Measurements from ENCODE around the gene VTN.

VTN gene

DNA sequence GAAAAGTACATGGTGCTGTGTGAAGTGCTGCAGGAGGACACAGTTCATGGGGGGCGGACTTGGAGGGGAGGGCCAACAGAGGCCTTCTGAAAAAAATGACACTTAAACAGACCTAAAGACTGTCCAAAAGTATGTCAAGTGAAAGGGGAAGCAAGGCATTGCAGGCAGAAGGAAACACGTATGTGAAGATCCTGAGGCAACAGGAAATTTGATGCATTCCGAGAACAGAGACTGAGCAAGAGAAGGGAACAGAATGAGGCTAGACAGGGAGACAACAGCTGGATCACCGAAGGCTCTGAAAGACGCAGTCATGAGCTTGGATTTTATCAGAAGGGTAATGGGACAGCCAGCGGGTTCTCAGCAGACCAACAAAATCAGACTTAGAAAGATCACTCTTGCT lies 35.9 kb downstream of the VTN start:
- DNase-seq (ENCODE audit: extremely low spot score) = no peak
- CTCF ChIA-PET = interaction anchor here (0.7 to 3.9 kb wide), 8 partner anchors 13 to 618 kb away, joined by 3 to 19 read pairs (median 6); partner anchors contain the start of genes POLDIP2 and TMEM97
- POLR2A ChIA-PET = interaction anchor here (2.2 kb wide), 1 partner anchor 13 kb away, joined by 13 read pairs; no protein-coding TSS in a partner anchor
- TF ChIP-seq, protein P1, sequence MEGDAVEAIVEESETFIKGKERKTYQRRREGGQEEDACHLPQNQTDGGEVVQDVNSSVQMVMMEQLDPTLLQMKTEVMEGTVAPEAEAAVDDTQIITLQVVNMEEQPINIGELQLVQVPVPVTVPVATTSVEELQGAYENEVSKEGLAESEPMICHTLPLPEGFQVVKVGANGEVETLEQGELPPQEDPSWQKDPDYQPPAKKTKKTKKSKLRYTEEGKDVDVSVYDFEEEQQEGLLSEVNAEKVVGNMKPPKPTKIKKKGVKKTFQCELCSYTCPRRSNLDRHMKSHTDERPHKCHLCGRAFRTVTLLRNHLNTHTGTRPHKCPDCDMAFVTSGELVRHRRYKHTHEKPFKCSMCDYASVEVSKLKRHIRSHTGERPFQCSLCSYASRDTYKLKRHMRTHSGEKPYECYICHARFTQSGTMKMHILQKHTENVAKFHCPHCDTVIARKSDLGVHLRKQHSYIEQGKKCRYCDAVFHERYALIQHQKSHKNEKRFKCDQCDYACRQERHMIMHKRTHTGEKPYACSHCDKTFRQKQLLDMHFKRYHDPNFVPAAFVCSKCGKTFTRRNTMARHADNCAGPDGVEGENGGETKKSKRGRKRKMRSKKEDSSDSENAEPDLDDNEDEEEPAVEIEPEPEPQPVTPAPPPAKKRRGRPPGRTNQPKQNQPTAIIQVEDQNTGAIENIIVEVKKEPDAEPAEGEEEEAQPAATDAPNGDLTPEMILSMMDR (IDR thresholded peaks at IDR 0.05; ENCODE audit: control extremely low read depth, extremely low read depth, low read depth, missing control alignments) = no peak

DNA sequence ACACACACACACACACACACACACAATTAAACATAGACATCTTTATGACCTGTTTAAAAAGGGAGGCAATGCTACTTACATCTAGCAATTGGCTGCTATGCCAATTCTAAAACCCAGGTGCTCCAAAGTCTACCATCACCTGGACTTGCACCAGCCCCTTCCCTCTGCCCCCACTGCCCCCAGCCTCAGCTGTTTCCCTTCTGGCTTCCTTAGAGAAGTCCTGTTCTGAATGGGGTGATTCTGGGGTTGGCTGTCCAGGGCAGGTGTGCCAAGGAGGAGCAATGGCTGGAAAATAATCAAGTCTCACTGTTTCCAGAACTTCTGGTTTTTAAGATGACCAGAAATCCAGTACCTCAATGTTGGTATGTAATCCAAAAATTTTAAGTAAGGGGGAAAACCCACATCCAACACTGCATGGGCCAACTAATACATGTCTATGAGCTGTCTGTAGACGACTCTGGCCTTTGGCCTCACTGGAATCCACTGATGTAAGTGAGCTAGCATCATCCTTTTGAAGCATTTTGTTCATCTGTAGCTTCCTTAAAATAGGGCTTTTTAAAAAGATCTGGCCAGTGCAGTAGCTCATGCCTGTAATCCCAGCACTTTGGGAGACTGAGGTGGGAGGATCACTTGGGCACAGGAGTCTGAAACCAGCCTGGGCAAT lies 36.9 kb downstream of the VTN start:
- CTCF ChIA-PET = interaction anchor here (0.7 to 3.9 kb wide), 6 partner anchors 12 to 529 kb away, joined by 3 to 18 read pairs (median 4); partner anchors contain the start of gene POLDIP2
- no peak for DNase-seq (ENCODE audit: extremely low spot score)
- TF ChIP-seq, protein P1 (IDR thresholded peaks at IDR 0.05; ENCODE audit: control extremely low read depth, extremely low read depth, low read depth, missing control alignments) = no peak
- POLR2A ChIA-PET = interaction anchor here (0.5 kb wide), 1 partner anchor 97 kb away, joined by 7 read pairs; no protein-coding TSS in a partner anchor

DNA sequence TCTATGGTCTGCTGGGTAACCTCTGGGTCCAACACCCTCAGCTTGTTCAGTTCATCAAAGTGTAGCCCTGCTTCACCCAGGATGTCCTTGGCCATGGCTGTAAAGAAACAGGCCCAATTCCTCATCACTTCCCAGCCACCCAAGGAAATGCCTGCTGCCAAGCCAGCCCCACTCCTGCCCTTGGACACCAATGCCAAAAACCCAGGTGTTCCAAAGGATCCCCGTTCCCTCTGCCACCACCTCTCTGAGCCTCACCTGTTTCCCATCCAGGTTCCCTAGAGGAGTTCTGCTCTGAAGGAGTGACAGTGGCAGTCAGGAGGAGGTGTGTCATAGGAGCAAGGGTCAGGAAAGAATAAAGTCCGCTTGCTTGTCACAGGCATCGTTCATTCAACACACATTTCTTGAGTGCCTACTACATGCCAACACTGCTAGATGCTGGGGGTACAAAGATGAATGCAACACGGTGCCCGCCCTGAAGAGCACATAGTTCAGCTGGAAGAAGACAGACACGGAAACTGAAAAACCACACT lies 38.2 kb downstream of the VTN start:
- ChIA-PET CTCF (interaction anchor here (1.4 to 3.0 kb wide), 2 partner anchors 12 to 100 kb away, joined by 3 to 15 read pairs; partner anchors contain the start of gene TMEM97), POLR2A (no interaction called here)

DNA sequence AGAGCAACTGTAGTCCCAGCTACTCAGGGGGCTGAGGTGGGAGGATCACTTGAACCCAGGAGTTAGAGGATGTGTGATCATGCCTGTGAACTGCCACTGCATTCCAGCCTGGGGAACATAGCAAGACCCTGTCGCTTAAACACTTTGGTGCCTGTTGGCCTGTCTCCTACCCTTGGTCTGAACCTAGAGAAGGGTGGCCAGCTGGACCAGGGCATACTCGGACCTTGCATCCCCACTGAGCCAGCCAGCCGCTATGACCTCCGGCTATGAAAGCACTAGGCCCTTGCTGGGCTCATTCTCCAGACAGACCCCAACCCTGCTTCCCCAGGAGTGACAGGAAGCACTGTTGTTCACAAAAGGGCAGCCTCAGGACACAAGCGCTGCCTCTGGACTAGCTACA lies 39.4 kb downstream of the VTN start:
- DNase-seq (ENCODE audit: extremely low spot score) = no peak
- ChIA-PET CTCF (interaction anchor here (1.4 to 3.0 kb wide), 2 partner anchors 10 to 12 kb away, joined by 3 to 15 read pairs; partner anchors contain the start of gene TMEM97), POLR2A (interaction anchor here (1.0 to 1.1 kb wide), 2 partner anchors 13 to 16 kb away, joined by 3 read pairs; no protein-coding TSS in a partner anchor)
- TF ChIP-seq, protein P1 (IDR thresholded peaks at IDR 0.05; ENCODE audit: control extremely low read depth, extremely low read depth, low read depth, missing control alignments) = no peak

More for the DNA sequence above, 38.2 kb downstream of the VTN start:
- TF ChIP-seq, protein P1 (IDR thresholded peaks at IDR 0.05; ENCODE audit: control extremely low read depth, extremely low read depth, low read depth, missing control alignments) = no peak
- DNase-seq (ENCODE audit: extremely low spot score) = no peak

DNA sequence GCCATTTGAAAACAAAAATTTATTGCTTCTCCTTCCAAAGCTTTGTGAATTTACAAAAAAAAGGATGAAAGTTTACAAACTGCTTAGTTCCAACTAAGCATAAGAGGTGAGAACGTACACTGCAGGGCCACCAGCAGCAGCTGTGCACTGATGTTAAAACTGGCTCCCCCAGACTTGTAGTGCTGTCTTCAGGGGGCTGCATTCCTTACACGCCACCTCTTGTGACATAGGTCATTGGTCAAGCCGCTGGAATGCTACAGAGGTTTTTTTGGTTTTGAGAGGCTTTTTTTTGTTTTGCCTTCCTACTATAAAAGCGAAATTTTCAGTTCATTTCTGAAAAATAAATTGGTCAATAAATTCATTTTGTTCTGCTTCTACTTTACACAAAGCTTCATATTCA lies 41.8 kb downstream of the VTN start:
- CTCF ChIA-PET = interaction anchor here (1.3 to 2.1 kb wide), 2 partner anchors 30 to 76 kb away, joined by 4 to 6 read pairs; no protein-coding TSS in a partner anchor
- no peak for DNase-seq (ENCODE audit: extremely low spot score)
- POLR2A ChIA-PET = no interaction called here
- TF ChIP-seq, protein P1 (IDR thresholded peaks at IDR 0.05; ENCODE audit: control extremely low read depth, extremely low read depth, low read depth, missing control alignments) = no peak

DNA sequence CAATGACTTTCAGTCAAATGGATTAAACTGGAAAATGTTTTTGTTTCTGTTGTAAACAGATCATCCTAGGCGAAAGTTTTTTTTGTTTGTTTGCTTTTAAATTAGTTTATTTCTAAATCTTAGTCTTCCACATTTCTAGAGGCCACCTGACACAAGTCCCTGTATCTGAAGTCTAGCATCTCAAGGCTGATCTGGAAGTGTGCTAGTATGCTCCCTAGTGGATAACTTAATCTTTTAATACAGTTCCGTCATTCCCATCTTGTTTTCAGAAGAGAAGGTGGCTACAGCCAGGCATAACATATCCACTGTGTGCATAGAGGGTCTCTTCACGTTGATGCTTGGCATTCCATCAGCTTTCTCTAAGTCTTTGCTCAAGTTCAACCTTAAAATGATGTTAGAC lies 42.4 kb downstream of the VTN start:
- TF ChIP-seq, protein P1 (IDR thresholded peaks at IDR 0.05; ENCODE audit: control extremely low read depth, extremely low read depth, low read depth, missing control alignments) = no peak

More for the DNA sequence above, 42.4 kb downstream of the VTN start:
- CTCF ChIA-PET = interaction anchor here (1.3 to 2.1 kb wide), 2 partner anchors 30 to 76 kb away, joined by 4 to 6 read pairs; no protein-coding TSS in a partner anchor
- POLR2A ChIA-PET = no interaction called here
- DNase-seq (ENCODE audit: extremely low spot score) = no peak

Measured in GM10248 (cell line).